NCI-H2029 (cell line): ENCODE measurements around the gene OR52N5.

Experiments
- DNase-seq: peaks from one replicate; lab custom pipeline; 2025; lab: John Stamatoyannopoulos, UW

OR52N5 gene

DNA sequence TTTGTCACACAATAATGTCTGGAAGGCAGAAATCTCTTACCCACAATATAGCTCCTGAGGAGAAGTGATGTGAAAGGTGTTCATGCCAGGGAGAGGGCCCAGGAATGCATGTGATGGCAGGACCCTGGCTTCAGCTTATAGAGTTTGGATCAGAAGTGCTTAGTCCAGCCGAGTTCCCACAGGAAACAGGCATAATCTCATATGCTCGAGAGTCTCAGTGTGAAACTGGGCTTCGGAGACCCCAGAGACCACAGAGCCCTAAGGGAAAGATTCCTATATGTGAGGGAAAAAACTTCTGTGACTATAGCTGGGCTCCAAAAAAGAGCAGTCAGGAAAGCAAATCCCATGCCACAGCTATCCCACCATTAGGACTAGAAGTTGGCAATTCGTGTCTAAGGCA, at the start of gene OR52N5:
Gene OR52N5, minus strand, starts transcription at position 101 of the 400 bp plus-strand sequence. CDS start 4,721 bp downstream, outside the sequence.
- DNase-seq, result no peak

DNA sequence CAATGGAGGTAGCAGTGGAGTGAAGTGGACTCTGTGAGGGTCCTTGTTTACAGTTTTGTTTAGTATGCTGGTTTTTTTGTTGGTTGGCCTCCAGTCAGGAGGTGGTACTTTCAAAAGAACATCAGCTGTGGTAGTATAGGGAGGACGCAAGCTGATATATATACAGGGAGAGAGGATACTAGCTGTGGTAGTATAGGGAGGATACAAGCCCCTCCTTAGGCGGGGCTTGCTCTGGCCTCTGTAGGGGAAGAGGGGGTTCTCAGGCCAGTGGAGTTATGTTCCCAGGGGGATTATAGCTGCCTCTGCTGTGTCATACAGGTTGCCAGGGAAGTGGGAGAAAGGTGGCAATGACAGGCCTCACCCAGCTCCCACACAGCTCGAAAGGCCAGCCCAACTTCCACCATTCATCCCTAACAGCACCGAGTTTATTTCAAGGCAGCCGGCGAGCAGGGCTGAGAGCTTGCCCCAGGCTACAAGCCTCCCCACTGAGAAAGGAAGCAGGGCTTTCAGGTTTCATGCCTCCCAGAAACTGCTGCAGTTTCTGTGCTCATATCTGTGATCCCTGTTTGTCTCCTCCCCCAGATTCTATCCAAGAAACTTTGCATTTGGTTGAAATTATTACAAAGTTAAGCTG, 48.2 kb upstream of the OR52N5 start:
- DNase-seq, result no peak

DNA sequence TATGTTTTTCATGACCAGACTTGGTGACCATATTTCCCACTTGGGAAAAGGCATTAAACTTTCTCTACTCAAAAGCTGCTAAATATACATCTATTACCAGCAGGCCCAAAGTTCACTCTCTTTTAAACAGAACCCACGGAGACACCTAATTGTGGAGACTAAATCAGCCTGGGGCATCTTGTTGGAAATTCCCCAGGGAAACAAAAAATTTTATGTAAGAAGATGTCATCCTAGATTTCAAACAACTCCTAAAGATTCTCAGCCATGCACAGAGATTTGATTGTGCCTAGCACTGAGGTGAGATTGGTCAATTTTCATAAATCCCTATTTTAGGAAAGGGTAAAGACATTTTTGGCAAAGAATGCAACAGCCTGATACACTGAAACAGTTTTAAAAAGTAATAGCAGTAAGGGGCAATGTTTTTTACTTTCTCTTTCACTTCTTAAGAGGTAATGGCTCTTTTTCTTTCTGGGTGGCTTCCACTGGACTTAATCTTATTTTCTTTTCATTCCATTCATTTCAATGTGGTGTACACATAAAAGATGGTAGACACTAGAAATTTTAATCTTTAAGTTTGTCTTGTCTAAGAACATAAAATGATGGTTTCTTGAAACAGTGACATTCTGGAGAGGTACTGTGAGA, 35.2 kb upstream of the OR52N5 start:
- DNase-seq, result no peak

DNA sequence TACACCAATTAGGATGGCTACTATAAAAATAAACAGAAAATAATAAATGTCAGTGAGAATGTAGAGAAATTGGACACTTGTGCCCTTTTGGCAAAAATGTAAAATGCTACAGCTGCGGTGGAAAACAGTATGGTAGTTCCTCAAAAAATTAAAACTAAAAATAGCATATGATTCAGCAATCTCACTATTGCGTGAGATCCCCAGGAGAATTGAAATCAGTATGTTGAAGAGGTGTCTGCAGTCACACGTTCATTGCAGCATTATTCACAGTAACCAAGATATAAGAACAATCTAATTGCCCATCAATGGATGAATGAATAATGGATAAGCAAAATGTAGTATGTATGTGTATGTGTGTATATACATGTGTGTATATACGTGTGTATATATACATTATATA, 32.4 kb upstream of the OR52N5 start:
- no peak for DNase-seq

DNA sequence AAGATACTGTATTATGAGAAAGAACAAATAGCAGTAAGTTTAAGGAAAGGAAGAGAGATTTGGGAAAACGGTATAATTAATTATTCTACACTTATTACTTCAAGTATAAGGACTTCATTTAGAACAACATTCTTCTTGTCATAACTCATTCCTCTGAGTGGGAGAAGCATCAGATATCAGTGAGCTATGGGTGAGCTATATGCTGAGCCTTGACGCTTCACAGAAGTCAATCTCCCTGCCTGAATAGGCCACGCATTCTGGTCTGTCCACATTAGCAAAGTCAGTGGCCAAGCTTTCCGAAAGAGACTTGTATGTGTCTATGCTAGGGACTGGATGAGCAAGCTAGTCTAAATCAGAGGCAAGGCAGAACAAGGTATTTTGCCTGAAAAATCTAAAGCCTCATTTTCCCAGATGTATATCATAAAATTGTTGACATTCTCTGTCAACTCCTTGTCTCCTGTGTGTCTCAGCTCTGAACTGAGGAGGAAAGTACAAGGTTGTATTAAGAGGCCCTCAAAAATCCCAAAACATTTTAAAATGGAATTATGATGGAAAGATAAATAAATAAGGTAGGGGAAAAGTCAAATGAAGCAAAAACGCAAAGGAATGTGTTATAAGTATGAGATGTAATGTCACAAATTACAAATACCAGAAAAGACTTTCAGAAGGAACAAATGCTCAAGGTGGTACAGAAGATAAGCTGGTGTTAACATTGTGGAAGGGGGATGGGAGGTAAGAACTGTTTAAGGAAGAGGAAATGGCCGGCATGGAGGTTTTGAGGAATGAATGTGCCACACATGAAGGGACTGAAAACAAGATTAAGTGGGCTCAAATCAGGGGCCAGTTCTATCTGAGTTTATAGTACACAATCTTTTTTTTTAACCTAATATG, 27.0 kb upstream of the OR52N5 start:
- no peak for DNase-seq

DNA sequence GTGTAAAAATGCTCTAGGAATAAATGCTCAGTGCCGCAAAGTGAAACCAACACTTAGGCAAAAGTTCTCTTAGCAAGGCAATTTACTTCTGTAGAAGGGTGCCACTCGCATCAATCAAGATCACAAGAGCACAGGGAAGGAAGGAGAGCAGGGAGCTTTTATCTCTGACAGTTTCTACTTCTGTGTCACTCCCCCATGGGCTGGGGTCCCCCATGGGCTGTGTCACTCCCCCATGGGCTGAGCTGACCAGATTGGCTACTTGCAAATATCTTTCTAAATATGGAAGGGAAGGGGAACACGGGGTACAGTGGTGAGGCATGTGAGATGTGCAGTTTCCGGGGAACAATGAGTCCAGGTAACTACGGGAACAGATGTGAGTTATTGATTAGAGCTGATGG, 26.0 kb upstream of the OR52N5 start:
- no peak for DNase-seq

DNA sequence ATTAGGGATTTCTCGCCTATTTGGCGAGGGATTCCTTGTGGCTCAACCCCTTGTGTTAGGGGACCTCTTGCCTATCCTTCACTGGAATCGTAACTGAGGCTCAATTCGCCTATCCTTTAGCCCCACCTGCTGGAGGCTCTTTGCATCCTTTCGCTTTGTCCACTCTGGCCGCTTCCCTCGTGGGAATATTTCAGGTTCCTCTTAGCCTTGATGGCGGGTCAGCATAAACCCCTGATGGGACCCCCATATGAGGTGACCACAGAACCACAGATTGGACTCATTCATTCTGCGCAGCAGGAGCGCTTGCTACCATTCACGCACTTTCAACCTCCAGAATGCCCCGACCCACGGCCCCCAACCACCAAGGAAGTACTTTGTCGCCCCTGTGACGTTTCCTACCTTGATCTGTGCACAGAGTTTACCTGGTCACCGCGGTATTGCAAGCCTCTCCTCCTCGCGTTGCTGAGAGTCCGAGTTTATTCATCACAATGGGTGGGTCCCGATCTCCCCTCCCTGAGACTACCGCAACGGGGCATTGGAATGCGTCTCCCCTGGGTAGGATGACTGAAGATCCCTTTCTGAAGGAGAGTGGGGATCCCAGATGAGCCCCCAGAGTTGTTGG, 25.5 kb upstream of the OR52N5 start, which contains the start of gene OR52N2:
Gene OR52N2, plus strand, starts transcription at position 425 of the 622 bp plus-strand sequence. CDS start 11,412 bp downstream, outside the sequence.
- no peak for DNase-seq

DNA sequence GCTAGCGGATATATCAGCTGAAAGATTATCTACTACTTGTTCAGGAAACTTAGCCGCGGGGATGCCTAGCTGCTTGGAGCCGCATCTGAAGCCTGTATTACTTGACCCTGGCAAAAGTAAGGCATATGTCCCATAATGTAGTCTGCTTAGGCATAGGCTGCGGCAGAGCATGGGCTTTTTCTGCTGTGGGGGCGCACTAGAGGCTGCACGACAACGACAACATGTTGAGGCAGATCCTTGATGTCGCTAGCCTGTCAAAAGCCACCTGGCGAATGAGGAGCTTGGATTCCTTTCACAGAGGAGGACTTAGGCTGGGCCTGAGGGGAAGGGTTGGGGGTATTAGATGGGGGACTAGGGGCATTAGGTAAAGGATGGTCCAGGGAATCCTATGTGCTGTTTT, 24.4 kb upstream of the OR52N5 start:
- DNase-seq, result no peak

DNA sequence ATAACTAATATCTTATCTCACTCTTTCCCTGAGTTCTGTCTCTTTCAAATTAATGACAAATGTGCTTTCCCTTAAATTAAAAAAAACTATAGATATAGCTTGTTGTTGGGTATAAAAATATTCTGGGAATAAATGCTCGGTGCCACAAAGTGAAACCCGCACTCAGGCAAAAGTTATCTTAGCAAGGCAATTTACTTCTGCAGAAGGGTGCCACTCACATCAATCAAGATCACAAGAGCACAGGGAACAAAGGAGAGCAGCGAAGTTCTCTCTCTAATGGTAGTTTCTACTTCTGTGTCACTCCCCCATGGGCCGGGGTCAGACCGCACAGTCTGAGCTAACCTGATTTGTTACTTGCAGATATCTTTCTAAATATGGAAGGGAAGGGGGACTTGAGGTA, 20.8 kb upstream of the OR52N5 start:
- DNase-seq, result no peak

DNA sequence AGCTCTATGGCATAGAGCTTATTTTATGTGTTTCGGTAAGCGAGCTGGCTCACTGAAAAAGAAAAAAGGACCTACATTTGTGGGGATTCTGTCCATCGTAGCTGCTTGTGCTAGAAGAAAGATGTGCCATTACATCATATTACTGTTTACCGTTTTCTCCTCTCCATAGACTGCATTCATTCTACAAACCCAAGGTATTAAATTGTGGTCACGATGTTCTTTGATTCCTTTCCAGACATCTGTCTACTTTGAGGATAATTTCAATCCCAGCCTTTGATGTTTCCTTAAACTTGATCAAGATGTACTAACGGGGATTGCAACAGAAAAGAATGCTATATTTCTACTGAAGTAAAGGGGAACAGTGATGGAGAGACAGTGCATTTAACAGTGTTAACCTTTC, 13.4 kb upstream of the OR52N5 start:
- no peak for DNase-seq

DNA sequence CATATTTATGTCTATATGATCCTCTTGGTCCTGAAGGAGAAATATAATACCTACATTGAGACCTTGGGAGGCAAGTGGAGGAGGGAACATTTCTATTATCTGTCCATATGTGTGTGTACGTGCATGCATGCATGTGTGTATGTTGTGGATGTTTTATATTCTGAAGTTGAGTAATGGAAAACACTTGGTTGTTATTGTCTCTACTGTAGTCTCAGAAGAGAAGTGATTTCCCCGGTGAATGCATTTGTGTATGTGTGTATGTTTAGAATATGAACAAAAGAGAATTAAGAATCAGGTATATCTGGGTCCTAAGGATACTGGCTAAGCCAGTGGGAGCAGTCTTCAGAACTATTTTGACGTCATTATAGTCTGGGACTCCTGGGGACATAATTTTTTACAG, 8.0 kb upstream of the OR52N5 start, which contains the start of gene OR52N1:
Gene OR52N1, minus strand, starts transcription at position 101 of the 400 bp plus-strand sequence. CDS start 2,449 bp downstream, outside the sequence.
- DNase-seq, result no peak

DNA sequence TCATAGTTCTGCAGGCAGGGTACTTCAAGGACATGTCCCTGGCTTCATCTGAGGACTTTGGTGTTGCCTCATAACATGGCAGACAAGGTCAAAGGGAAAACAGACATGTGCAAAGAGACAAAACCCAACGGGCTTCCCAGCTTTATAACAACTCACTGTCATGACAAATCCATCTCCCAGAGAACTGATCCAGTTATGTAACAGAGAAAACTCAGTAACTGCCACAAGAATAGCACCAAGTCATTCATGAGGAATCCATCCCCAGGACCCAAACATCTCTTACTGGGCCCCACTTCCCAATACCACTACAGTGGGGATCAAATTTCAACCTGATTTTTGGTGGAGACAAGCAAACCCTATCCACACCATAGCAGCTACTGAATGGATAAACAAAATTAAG, 16.1 kb downstream of the OR52N5 start:
- DNase-seq, result no peak

DNA sequence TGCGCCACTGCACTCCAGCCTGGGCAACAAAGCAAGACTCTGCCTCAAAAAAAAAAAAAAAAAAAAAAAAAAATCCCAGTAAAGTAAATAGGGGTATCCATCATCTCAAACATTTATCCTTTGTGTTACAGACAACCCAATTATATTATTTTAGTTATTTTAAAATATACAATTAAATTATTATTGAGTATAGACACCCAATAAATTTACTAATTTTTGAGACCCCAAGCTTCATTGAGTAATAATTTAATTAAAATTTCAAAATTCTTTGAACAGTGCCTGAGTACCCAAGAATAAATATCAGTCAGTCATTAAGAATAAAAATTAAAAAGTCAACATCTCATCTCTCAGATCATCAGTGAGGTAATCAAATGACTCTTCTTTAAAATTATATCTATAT, 29.2 kb downstream of the OR52N5 start, which contains the start of gene OR52N4:
Gene OR52N4, plus strand, starts transcription at position 301 of the 400 bp plus-strand sequence. CDS start 498 bp downstream, outside the sequence.
- no peak for DNase-seq

DNA sequence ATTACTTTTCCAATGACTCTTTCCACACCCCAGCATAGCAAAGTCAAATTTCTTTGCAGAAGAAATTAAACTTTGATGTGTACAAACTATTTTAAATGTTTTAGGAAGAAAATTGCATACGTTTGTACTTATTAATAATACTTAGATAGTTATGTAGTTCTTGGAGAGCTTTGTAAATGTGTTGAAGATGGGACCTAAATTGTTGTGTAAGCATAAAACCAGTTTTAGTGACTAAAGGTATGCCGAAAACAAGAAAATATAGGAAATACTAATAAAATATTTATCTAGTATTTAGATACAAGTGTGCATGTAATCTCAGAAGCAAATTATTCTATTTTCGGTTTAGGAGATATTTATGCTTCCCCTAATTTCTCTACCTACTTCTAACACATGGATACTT, 33.3 kb downstream of the OR52N5 start:
- no peak for DNase-seq

DNA sequence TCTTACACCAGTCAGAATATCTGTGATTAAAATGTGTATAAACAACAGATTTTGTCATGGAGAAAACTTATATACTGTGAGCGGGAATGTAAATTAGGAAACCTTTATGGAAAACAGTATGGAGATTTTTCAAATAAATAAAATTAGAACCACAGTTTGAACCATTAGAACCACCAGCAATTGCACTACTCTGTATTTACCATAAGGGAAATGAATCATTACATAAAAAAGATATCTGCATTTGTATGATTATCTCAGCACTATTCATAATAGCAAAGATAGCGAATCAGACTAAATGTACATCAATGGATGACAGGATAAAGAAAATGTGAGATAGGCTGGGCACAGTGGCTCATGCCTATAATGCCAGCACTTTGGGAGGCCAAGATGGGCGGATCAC, 36.5 kb downstream of the OR52N5 start:
- no peak for DNase-seq

DNA sequence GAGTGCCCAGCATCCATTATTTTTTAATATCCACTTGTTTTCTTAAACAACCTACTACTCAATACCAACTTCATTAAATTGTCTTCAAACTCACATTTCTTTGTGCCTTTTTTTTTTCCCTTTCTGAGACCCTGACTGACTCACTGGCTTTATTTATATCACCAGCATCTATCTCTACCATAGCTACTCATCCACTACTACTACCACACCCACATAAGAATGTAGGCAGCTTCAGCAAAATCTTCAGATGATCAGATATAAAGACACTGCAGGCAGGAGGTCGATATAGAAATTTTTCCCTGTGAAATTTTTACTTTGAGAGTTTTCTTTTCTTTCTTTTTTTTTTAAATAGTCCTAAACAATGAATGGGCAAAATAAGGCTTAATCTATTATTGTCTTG, 44.7 kb downstream of the OR52N5 start:
- no peak for DNase-seq

DNA sequence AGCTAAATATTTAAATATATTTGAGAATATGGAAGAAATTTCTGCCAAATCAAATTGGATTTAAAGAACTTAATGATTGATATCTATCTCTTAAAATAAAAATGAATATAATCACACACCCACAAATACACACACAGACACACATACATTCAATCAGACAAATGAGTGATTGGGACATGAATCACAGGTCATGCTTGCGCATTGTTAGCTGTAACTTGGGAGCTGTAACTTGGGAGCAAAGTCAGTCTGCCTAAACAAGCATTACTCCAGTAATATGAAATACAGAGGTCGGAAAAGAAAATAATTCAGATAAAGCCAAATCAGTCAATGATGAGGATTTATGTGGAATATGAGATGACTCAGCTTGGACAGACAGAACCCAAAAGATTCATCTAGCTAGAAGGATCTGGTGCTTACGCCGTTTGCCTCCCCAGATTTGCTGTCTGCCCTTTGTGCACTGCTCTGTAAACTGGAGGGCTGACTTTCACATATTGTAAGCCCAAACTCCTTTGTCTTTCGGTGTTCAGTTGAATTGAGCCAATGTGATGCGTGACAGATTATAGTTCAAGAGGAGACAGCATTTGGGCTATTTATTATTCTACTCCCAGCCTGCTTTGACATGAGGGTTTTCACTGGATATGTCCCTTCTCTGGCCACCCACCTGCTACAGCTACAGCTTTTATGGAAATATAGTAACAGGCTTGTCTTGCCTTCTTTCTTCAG, 45.3 kb downstream of the OR52N5 start:
- no peak for DNase-seq

DNA sequence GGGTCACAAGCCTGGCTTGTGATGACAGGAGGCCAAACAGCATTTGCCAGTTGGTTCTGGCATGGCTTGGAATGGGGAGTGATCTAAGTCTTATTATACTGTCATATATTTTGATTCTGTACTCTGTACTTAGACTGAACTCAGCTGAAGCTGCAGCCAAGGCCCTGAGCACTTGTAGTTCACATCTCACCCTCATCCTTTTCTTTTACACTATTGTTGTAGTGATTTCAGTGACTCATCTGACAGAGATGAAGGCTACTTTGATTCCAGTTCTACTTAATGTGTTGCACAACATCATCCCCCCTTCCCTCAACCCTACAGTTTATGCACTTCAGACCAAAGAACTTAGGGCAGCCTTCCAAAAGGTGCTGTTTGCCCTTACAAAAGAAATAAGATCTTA, 46.1 kb downstream of the OR52N5 start:
- no peak for DNase-seq

DNA sequence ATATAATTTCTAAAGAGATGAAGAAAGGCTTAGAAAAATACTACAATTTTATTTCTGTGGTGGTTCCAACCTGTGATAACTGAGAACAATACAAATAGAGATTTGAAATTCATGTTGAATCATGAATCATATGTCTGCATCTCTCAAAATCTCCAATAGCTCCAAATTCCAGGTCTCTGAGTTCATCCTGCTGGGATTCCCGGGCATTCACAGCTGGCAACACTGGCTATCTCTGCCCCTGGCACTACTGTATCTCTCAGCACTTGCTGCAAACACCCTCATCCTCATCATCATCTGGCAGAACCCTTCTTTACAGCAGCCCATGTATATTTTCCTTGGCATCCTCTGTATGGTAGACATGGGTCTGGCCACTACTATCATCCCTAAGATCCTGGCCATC, 46.8 kb downstream of the OR52N5 start, which contains the start of gene OR56B1:
Gene OR56B1, plus strand, starts transcription at position 53 of the 400 bp plus-strand sequence. Its CDS starts 69 bp downstream, at position 122.
- no peak for DNase-seq

DNA sequence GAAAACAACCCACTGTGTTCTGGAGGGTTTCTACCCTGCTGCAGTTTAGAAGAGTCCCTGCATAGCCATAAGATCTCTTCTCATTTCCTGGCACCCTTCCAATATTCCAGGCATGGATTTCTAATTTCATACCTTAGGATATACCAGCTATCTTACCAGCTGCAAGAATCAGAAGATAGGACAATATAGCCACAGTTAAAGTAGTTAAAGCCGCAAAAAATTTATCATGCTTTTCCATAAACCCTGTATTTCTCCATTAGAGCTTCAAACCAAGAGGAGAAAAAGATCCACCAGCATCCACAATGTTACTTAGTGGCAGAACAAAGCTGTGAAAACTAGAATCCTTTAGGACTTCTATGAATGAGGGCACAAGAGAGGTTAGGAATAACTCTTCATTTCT, 55.5 kb downstream of the OR52N5 start:
- DNase-seq, result no peak

DNA sequence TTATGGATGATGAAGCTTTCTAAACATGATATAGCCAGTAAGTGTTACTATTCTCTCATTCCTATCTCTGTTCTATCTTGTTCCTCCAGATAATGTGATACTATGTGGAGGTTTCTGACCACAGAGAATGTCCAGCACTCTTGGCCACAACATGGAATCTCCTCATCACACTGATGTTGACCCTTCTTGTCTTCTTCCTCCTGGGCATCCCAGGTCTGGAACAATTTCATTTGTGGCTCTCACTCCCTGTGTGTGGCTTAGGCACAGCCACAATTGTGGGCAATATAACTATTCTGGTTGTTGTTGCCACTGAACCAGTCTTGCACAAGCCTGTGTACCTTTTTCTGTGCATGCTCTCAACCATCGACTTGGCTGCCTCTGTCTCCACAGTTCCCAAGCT, 56.8 kb downstream of the OR52N5 start:
- no peak for DNase-seq
